ENCODE measurements around the gene TBC1D22A. TPM values are rescaled to one million over a fixed set of nuclear protein-coding genes. Genes with fewer than 3 reads are reported as not detected.

Gene TBC1D22A
- total and polyA plus RNA-seq, 10 of the 15 experiments (the other 5 are each of a cell fraction or from before 2014, with no cell fraction given), result 0.63 to 44.7 (median 27.4) TPM

- H3K4me1 ChIP-seq (ENCODE audit: control insufficient read depth, insufficient read depth, low read length), result peaks cover 4% of the 10 kb centered on the region; the same call in 1 of the 2 replicates
- peaks cover 2 to 14% of the 10 kb centered on the region in 2 experiments for H3K36me3 ChIP-seq (ENCODE audit: control insufficient read depth in 2 of 2, insufficient read depth in 2 of 2, low read length in 1 of 2)
- no peak for FAIRE-seq
- H3K9me3 ChIP-seq (replicated peaks; ENCODE audit: control insufficient read depth, insufficient read depth, low read length), result no peaks in the 10 kb centered on the region
- in situ Hi-C loops (cut with MboI), result no loop called here
- CTCF ChIA-PET, result no interaction called here
- no peak overlapping the region for H2AFZ ChIP-seq (ENCODE audit: control insufficient read depth, low read depth, low read length)
- no peak overlapping the region for H3K4me2 ChIP-seq (ENCODE audit: control insufficient read depth, insufficient read depth)
- intact Hi-C loops (cut with micrococcal nuclease; ENCODE audit: unreplicated experiment), result no loop called here
- SMC1A ChIA-PET (ENCODE audit: uncharacterized antibody, unreplicated experiment), result no interaction called here
- H3K27ac ChIP-seq (ENCODE audit: control insufficient read depth, insufficient read depth), result no peak overlapping the region
- H3K79me2 ChIP-seq (ENCODE audit: control insufficient read depth, insufficient read depth, low read length), result no peaks in the 10 kb centered on the region; the same call in 1 of the 2 replicates
- no peaks in the 10 kb centered on the region; the same call in 1 of the 2 replicates for H4K20me1 ChIP-seq (ENCODE audit: control insufficient read depth, insufficient read depth)
- RAD21 ChIA-PET (ENCODE audit: unreplicated experiment), result no interaction called here
- 91% methylated on average over 18 of the region's 22 CpGs for WGBS (ENCODE audit: insufficient coverage, insufficient replicate concordance, low lambda C conversion rate, missing lambda C conversion rate)
- H3K4me3 ChIP-seq, result no peak overlapping the region
- ATAC-seq, result no peak
- DNase-seq (ENCODE audit: low read depth, low spot score), result no peak
- no peaks in the 10 kb centered on the region for H3K27me3 ChIP-seq (replicated peaks in 1 of 2; ENCODE audit: control insufficient read depth in 2 of 2, insufficient read depth in 2 of 2, low read length in 1 of 2)
- H3K9ac ChIP-seq (ENCODE audit: control insufficient read depth, insufficient read depth, low read length), result no peak overlapping the region
- POLR2A ChIA-PET, result no interaction called here
- TSS peak; percentile 19 for BruUV-seq (replicated peaks)
- TF ChIP-seq ZBTB40 (IDR thresholded peaks at IDR 0.05; ENCODE audit: borderline replicate concordance), result no peak
- TF ChIP-seq RBBP5 (conservative IDR thresholded peaks at IDR 0.05), result no peak
- no peak for TF ChIP-seq SREBF1 (IDR thresholded peaks at IDR 0.05; ENCODE audit: low read length)
- no peak for TF ChIP-seq MEF2A (IDR thresholded peaks at IDR 0.05; ENCODE audit: insufficient read depth, low read depth, low read length)
- no peak for TF ChIP-seq ATF2 (IDR thresholded peaks at IDR 0.05; ENCODE audit: low read length)
- TF ChIP-seq PML (IDR thresholded peaks at IDR 0.05; ENCODE audit: low read length), result no peak
- no peak for TF ChIP-seq GATAD2B (conservative IDR thresholded peaks at IDR 0.05; ENCODE audit: low read depth)
- TF ChIP-seq RAD21 (IDR thresholded peaks at IDR 0.05; ENCODE audit: insufficient read depth, low read depth, low read length), result no peak
- TF ChIP-seq PRDM15 (CRISPR knock-in tag; IDR thresholded peaks at IDR 0.05), result no peak
- TF ChIP-seq KDM1A (IDR thresholded peaks at IDR 0.05; ENCODE audit: borderline replicate concordance), result no peak
Observed at GRCh38 chr22:46942799-46943785, 180.6 kb downstream of the TBC1D22A start.

Data from GM12878 (cell line).